ENCODE measurements around the gene CCDC183. TPM values are rescaled to one million over a fixed set of nuclear protein-coding genes. Genes with fewer than 3 reads are reported as not detected.

The CCDC183 gene
- total and polyA plus RNA-seq, 2 of the 4 experiments (the other 2 are of a cell fraction): under 0.01 to 0.29 TPM

GRCh38 chr9:136793086-136793946 is 2.8 kb upstream of the CCDC183 start (continued):
- no peak for TF ChIP-seq MAFK (IDR thresholded peaks at IDR 0.05; ENCODE audit: low read depth, low read length)

- H3K4me1 ChIP-seq (ENCODE audit: control insufficient read depth, insufficient read depth, low read length): peaks cover 8% of the 10 kb centered on the region
- BruUV-seq (replicated peaks): no TSS peak
- H4K5ac ChIP-seq (ENCODE audit: low read depth, low read length): no peak overlapping the region
- no peak overlapping the region for H2AK5ac ChIP-seq (ENCODE audit: low read depth, low read length)
- H2AFZ ChIP-seq (replicated peaks; ENCODE audit: low read length, poor library complexity): peak overlapping the region; percentile 63
- 90% methylated on average over 3 of the region's 14 CpGs; no CpG with 5 or more reads in 1 of the 2 experiments for WGBS, 2 experiments (ENCODE audit: extremely low coverage in 2 of 2, insufficient read length in 1 of 2)
- intact Hi-C loops (cut with micrococcal nuclease) (no loop called here), dilution Hi-C loops (cut with HindIII; ENCODE audit: low sequenced_read_pairs, unreplicated experiment) (no loop called here), in situ Hi-C loops (cut with MboI; ENCODE audit: low sequenced_read_pairs) (no loop called here)
- H3K4me3 ChIP-seq (ENCODE audit: insufficient read depth, low read depth, low read length): no peak overlapping the region
- peaks cover 14% of the 10 kb centered on the region for H3K27me3 ChIP-seq (ENCODE audit: control insufficient read depth, insufficient read depth, low read length)
- H2BK20ac ChIP-seq (ENCODE audit: low read depth, low read length): no peak overlapping the region
- DNase-seq (no peak), ATAC-seq (ENCODE audit: low read depth) (no peak)
- H3K23ac ChIP-seq (ENCODE audit: low read depth, low read length): no peak overlapping the region
- H3K56ac ChIP-seq (ENCODE audit: extremely low read depth, insufficient read depth, low read length): no peak overlapping the region
- ChIA-PET POLR2A (ENCODE audit: unreplicated experiment) (no interaction called here), CTCF (no interaction called here)
- H4K91ac ChIP-seq (ENCODE audit: insufficient read depth, low read depth, low read length): no peak overlapping the region
- H3K9me3 ChIP-seq (ENCODE audit: control insufficient read depth, insufficient read depth, low read length): no peaks in the 10 kb centered on the region
- no peak overlapping the region for H3K14ac ChIP-seq (replicated peaks; ENCODE audit: low read depth, low read length)
- H4K20me1 ChIP-seq (ENCODE audit: insufficient read depth, low read length): peaks cover 14% of the 10 kb centered on the region
- H3K36me3 ChIP-seq (ENCODE audit: control insufficient read depth, insufficient read depth, low read length): peaks cover 8% of the 10 kb centered on the region; the same call in 1 of the 2 replicates
- H2BK5ac ChIP-seq (ENCODE audit: low read depth, low read length, poor library complexity, severe bottlenecking): no peak overlapping the region
- H3K4me2 ChIP-seq (ENCODE audit: low read depth, low read length): no peak overlapping the region
- H4K8ac ChIP-seq (ENCODE audit: low read depth in 2 of 2, low read length in 2 of 2): no peak overlapping the region
- no peak overlapping the region for H3K27ac ChIP-seq (ENCODE audit: insufficient read depth, low read length)
- no peak overlapping the region for H2BK120ac ChIP-seq (ENCODE audit: low read depth, low read length)
- H2BK15ac ChIP-seq (ENCODE audit: low read depth, low read length): no peak overlapping the region
- no peak overlapping the region for H2AK9ac ChIP-seq (replicated peaks; ENCODE audit: low read depth, low read length, poor library complexity)
- peaks cover 3 to 24% of the 10 kb centered on the region in 2 experiments; a peak in 3 of 4 replicates for H3K79me1 ChIP-seq (ENCODE audit: low read depth in 1 of 2, low read length in 2 of 2)
- no peak overlapping the region for H3K4ac ChIP-seq (ENCODE audit: low read depth, low read length)
- H3K9ac ChIP-seq (ENCODE audit: low read depth, low read length): no peak overlapping the region
- no peaks in the 10 kb centered on the region for H3K9me1 ChIP-seq (ENCODE audit: insufficient read depth, low read length)
- no peak overlapping the region for H3K18ac ChIP-seq (ENCODE audit: low read depth, low read length)
- TF ChIP-seq CEBPB (IDR thresholded peaks at IDR 0.05; ENCODE audit: low read depth, low read length) (no peak), MXI1 (IDR thresholded peaks at IDR 0.05; ENCODE audit: borderline replicate concordance, low read depth, low read length) (no peak), RAD21 (IDR thresholded peaks at IDR 0.05; ENCODE audit: low read length) (no peak), FOS (IDR thresholded peaks at IDR 0.05; ENCODE audit: low read depth, low read length) (no peak), CHD1 (IDR thresholded peaks at IDR 0.05; ENCODE audit: low read depth, low read length) (no peak), NFE2L2 (IDR thresholded peaks at IDR 0.05; ENCODE audit: low read depth, low read length) (no peak), RCOR1 (IDR thresholded peaks at IDR 0.05; ENCODE audit: insufficient replicate concordance, low read length) (no peak), MAFK (IDR thresholded peaks at IDR 0.05; ENCODE audit: low read depth, low read length) (no peak), RFX5 (IDR thresholded peaks at IDR 0.05; ENCODE audit: low read depth, low read length) (no peak), SMC3 (IDR thresholded peaks at IDR 0.05; ENCODE audit: low read depth, low read length) (no peak)
- TF ChIP-seq, protein P1, sequence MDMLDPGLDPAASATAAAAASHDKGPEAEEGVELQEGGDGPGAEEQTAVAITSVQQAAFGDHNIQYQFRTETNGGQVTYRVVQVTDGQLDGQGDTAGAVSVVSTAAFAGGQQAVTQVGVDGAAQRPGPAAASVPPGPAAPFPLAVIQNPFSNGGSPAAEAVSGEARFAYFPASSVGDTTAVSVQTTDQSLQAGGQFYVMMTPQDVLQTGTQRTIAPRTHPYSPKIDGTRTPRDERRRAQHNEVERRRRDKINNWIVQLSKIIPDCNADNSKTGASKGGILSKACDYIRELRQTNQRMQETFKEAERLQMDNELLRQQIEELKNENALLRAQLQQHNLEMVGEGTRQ (IDR thresholded peaks at IDR 0.05; ENCODE audit: low read depth, low read length): no peak
- TF ChIP-seq, protein P2, sequence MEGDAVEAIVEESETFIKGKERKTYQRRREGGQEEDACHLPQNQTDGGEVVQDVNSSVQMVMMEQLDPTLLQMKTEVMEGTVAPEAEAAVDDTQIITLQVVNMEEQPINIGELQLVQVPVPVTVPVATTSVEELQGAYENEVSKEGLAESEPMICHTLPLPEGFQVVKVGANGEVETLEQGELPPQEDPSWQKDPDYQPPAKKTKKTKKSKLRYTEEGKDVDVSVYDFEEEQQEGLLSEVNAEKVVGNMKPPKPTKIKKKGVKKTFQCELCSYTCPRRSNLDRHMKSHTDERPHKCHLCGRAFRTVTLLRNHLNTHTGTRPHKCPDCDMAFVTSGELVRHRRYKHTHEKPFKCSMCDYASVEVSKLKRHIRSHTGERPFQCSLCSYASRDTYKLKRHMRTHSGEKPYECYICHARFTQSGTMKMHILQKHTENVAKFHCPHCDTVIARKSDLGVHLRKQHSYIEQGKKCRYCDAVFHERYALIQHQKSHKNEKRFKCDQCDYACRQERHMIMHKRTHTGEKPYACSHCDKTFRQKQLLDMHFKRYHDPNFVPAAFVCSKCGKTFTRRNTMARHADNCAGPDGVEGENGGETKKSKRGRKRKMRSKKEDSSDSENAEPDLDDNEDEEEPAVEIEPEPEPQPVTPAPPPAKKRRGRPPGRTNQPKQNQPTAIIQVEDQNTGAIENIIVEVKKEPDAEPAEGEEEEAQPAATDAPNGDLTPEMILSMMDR (conservative IDR thresholded peaks at IDR 0.05; ENCODE audit: low read depth, low read length): no peak
Measured at GRCh38 chr9:136794281-136794999, 1.7 kb upstream of the CCDC183 start.
